ENCODE results near the gene IMMP2L. TPM values are rescaled to one million over a fixed set of nuclear protein-coding genes. Genes with fewer than 3 reads are reported as not detected.

The IMMP2L gene
- total RNA-seq, 1 experiment from 2014 or later: 4.9 TPM

GRCh38 chr7:111226800-111227199 is 335.5 kb downstream of the IMMP2L start:
- DNase-seq (ENCODE audit: low read depth): no peak

- no peak for DNase-seq (ENCODE audit: low read depth)
Observed at GRCh38 chr7:111224354-111225231, 337.7 kb downstream of the IMMP2L start.

DNA sequence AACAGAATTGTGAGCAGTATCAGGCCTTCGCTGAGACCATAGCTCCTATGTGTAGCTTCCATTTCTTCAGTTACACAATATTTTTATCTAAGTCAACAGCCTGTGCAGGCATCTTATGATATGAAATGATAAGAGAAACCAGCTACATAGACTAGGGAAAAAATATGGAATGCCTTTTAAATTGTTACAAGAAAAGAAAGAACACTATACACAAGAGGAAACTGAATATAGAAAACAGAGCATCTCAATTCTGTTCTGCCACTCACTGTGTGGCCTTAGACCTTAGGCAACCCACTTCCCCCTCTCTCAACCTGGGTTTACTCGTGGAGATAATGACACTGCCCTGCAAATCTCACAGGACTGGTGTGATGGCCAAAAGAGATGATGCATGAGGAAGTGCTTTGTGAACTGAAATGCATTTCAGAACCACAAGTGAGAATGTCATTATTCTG is 338.5 kb downstream of the IMMP2L start:
- peak; percentile 4 for DNase-seq (ENCODE audit: low read depth)

DNA sequence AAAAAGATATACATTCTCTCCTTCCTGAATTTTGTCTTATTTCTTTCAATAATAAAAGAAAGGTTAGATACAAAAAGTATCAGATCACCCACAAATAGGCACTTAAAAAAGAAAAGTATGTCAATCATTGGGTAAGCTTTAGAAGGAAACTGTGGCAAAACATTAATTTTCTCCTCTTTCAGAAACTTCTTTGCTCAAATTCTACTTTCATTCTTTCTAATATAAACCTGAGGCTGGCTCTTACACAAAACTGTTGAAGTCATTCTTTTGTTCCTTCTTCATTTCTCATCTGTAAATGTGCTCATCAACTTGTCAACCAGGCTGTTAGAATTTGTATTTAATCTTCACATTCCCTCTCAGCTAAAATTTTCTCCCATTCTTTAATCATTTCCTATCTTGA is 346.7 kb downstream of the IMMP2L start:
- DNase-seq (ENCODE audit: low read depth): no peak

GRCh38 chr7:111212857-111213523 is 349.3 kb downstream of the IMMP2L start:
- no peak for DNase-seq (ENCODE audit: low read depth)

DNA sequence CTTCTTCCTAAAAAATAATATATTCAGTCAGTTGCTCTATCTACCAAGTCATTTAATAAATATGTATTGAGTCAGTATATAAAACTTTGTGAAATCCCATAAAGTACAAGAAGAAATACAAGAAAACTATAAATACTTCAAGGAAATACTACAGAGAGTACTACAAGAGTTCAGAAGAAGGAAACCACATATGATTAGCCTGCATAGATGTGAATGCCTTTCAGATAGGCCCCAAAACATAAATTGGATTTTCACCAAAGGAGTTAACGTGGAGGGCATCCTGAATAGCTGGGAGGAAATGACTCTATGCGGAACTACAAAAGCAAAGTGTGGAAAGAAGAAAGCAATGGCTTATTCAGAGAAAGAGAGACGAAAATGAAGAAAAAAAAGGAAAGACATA is 351.3 kb downstream of the IMMP2L start:
- DNase-seq (ENCODE audit: low read depth): no peak

- DNase-seq (ENCODE audit: low read depth): no peak
Observed at GRCh38 chr7:111210043-111210442, 352.2 kb downstream of the IMMP2L start.

DNA sequence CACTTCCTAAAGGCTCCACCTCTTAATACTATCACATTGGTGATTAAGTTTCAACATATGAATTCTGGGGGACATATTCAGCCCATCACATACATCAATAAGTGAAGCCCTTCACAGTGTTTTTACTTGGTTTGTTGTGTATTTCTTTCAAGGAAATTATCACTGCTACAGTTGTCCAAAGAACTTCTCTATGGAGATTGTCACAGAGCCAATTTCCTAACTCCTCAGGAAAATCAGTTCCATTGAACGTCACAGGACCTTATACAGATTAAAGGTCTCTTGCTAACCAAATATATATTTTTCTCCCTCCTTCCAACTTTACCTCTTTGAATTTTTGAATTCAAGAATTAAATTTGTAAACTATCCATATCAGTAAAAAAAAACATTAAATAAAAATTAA is 357.0 kb downstream of the IMMP2L start:
- DNase-seq (ENCODE audit: low read depth): no peak

- no peak for DNase-seq (ENCODE audit: low read depth)
Observed at GRCh38 chr7:111202321-111202720, 360.0 kb downstream of the IMMP2L start.

DNA sequence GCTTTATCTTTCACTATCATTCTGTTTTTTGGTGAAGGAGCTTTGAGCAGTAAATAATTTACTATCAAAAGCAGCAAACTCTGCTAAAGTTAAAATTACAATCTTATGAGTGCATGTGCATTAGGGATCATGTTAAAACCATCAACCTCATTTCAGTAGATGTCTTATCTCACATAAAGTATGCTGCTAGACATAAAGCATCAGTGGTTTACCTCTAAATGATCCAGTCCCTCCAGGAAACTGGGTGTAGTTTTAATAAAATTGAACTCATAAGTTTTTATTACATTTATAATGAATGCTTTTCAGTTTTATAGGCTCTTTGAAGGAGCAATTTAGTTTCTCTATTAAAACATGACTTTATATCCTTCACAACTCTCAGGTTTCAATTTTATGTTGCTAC is 362.6 kb downstream of the IMMP2L start:
- no peak for DNase-seq (ENCODE audit: low read depth)

DNA sequence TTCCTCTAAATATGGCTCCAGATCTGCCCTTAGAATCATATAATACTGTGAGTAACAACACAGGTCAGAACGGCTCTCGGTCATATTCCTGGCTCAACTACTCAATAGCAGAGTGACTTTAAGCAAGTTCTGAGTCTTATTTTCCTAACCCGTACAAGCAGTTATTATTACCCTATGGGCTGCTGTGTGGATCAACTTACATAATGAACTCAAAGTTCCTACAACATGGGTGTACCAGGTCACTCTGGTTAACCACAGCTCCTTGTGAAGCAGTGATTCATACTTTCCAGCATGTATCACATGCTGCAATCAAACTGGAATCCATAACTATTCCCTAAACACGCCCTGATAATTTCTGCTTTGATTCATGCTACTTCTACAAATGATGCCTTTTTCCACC is 364.0 kb downstream of the IMMP2L start:
- peak; percentile 98 for DNase-seq (ENCODE audit: low read depth)

DNA sequence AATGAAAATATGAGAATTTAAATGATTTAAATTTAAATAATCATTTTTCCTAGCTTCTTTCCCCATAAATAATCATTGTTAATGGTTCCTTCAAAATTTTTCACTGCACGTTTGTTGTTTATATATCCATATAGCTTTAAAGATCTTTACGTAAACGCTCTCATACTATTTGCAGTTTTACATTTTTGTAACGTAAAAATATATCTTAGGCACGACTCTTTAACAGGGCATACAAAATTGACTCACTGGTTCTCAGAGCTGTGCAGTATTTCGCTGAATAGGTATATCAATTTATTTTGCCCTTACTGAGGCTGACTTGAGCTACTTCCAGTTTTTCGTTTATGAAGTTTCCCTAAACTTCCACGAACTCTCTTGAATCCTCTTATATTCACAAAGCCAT is 365.6 kb downstream of the IMMP2L start:
- DNase-seq (ENCODE audit: low read depth): no peak

- no peak for DNase-seq (ENCODE audit: low read depth)
Observed at GRCh38 chr7:111192614-111193413, 369.5 kb downstream of the IMMP2L start.

DNA sequence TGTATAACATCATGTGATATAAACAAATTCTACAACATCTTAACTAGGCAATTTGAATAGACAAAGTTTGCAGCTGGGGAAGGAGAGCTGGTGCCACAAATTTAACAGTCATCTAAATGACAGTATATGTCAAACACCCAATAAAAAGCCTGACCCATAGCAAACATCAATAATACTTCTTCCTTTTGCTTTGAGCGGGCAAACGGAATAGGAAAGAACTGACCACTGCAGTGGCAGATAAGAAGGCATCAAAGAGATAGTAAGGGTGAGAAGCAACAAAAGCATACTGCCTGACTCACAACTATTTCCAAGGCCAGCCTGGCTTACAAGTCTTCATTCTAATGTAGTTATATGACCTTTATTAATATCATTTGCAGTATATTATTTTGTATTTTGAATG is 371.5 kb downstream of the IMMP2L start:
- DNase-seq (ENCODE audit: low read depth): no peak

GRCh38 chr7:111184987-111185386 is 377.3 kb downstream of the IMMP2L start:
- no peak for DNase-seq (ENCODE audit: low read depth)

DNA sequence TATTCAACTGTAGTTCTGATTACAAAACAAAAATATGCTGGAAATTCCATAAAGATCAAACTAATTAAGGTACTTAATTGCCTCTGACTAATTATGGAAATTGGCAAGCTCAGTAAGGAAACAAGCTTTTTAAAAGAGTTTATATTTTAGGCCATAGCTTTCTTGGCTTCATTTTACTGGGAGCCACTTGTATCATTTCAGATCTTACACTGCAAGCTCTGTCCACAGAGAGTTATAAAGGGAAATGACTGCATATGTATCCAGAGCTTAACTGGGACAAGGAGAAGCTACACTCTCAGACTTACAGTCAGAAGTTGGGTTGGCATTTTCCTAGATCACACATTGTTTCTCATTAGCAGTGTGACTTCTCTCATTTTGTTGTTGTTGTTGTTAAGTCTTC is 379.0 kb downstream of the IMMP2L start:
- no peak for DNase-seq (ENCODE audit: low read depth)

DNA sequence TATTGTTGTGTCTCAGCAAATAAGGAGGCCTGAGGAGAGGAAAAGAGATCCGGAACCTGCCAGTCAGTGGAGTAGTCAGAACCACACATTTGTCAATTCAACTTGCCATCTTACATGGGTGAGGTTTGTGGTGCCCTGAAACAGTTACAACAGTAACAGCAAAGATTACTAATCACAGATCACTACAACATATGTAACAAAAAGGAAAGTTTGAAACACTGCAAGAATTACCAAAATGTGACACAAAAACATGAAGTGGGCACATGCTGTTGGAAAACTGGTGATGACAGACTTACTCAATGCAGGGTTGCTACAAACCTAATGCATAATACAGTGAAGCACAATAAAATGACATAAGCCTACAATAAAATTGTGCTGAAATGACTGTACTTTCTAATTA is 382.0 kb downstream of the IMMP2L start:
- DNase-seq (ENCODE audit: low read depth): no peak

- DNase-seq (ENCODE audit: low read depth): no peak
Observed at GRCh38 chr7:111175908-111176441, 386.3 kb downstream of the IMMP2L start.

- no peak for DNase-seq (ENCODE audit: low read depth)
Observed at GRCh38 chr7:111174510-111174909, 387.8 kb downstream of the IMMP2L start.

DNA sequence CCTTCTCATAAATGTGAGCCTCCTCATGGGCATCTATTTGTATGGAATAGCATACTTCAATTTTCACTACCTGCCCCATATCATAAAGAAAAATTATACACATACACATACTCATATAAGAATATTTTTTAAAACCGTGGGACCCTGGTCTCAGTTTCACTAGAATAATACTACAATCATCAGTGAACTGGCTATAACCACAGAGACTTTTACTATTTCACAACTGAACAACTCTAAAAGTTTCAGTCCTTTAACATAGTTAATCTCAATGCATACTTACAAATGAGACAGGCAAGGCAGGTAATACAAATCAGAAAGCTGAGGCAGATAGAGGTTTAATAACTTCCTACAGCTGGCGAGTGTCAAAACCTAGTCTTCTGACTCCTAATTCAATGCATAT is 388.3 kb downstream of the IMMP2L start:
- DNase-seq (ENCODE audit: low read depth): no peak

- no peak for DNase-seq (ENCODE audit: low read depth)
Observed at GRCh38 chr7:111173528-111173927, 388.8 kb downstream of the IMMP2L start.

All from HT1080 (cell line).